ENCODE data around the gene SGMS1. TPM values are rescaled to one million over a fixed set of nuclear protein-coding genes. Genes with fewer than 3 reads are reported as not detected.
"Not testable (repeated sequence)": the region's sequence is repeated elsewhere in the genome, so short reads cannot be mapped to it uniquely, and the experiment has no call there.

The SGMS1 gene
- total RNA-seq, 1 donor from 2014 or later = 128 TPM

- DNase-seq (ENCODE audit: low spot score in 2 of 2) = no peak
- H3K36me3 ChIP-seq = no peaks in the 10 kb centered on the region
- no peaks in the 10 kb centered on the region for H3K9me3 ChIP-seq
- intact Hi-C loops (cut with DNase I) = no loop called here
- no peak overlapping the region for H3K27ac ChIP-seq
- no peak overlapping the region for H3K4me3 ChIP-seq
- peaks cover 0 to 4% of the 10 kb centered on the region in 2 donors for H3K4me1 ChIP-seq
- H3K27me3 ChIP-seq = no peaks in the 10 kb centered on the region
- no peak for TF ChIP-seq CTCF (IDR thresholded peaks at IDR 0.05)
Measured at GRCh38 chr10:50538555-50539398, 85.0 kb downstream of the SGMS1 start.

- no peak for TF ChIP-seq CTCF (IDR thresholded peaks at IDR 0.05)
- H3K36me3 ChIP-seq = no peaks in the 10 kb centered on the region
- H3K27ac ChIP-seq = no peak overlapping the region
- intact Hi-C loops (cut with DNase I) = no loop called here
- H3K4me1 ChIP-seq = peaks cover 0 to 2% of the 10 kb centered on the region in 2 donors
- no peak for DNase-seq (ENCODE audit: low spot score in 2 of 2)
- no peaks in the 10 kb centered on the region for H3K27me3 ChIP-seq
- no peaks in the 10 kb centered on the region for H3K9me3 ChIP-seq
- H3K4me3 ChIP-seq = no peak overlapping the region
Measured at GRCh38 chr10:50536617-50537240, 87.0 kb downstream of the SGMS1 start.

- DNase-seq (ENCODE audit: low spot score in 2 of 2); H3K36me3 ChIP-seq; H3K27ac ChIP-seq; H3K27me3 ChIP-seq; H3K4me3 ChIP-seq; H3K9me3 ChIP-seq; H3K4me1 ChIP-seq; intact Hi-C loops (cut with DNase I): not testable (repeated sequence)
Measured at GRCh38 chr10:50534748-50535376, 88.9 kb downstream of the SGMS1 start.

GRCh38 chr10:50533296-50533695 lies 90.5 kb downstream of the SGMS1 start:
- intact Hi-C loops (cut with DNase I) = no loop called here
- Histone ChIP-seq H3K9me3 (no peaks in the 10 kb centered on the region), H3K4me1 (no peaks in the 10 kb centered on the region), H3K36me3 (no peaks in the 10 kb centered on the region), H3K27ac (no peak overlapping the region), H3K27me3 (no peaks in the 10 kb centered on the region), H3K4me3 (no peak overlapping the region)
- TF ChIP-seq CTCF (IDR thresholded peaks at IDR 0.05) = no peak
- no peak for DNase-seq (ENCODE audit: low spot score in 2 of 2)

GRCh38 chr10:50531388-50532077 lies 92.2 kb downstream of the SGMS1 start:
- Histone ChIP-seq H3K36me3 (no peaks in the 10 kb centered on the region), H3K27ac (no peak overlapping the region), H3K4me3 (no peak overlapping the region), H3K4me1 (no peaks in the 10 kb centered on the region), H3K27me3 (no peaks in the 10 kb centered on the region), H3K9me3 (no peaks in the 10 kb centered on the region)
- TF ChIP-seq CTCF (IDR thresholded peaks at IDR 0.05) = no peak
- DNase-seq (ENCODE audit: low spot score in 2 of 2) = no peak
- intact Hi-C loops (cut with DNase I) = no loop called here

Measured in ascending aorta (tissue), 2 donors.